PC-9 (cell line): ENCODE measurements around the gene CCDC30.

Experiments used
- CTCF ChIP-seq: fragments of 200-600 bp; sonication (generic); conservative IDR thresholded peaks from 2 replicates; pipeline ENCODE4 v1.6.1; 2017; ENCODE audit warnings: mixed run types, antibody characterized with exemption, mild to moderate bottlenecking, moderate library complexity
- EZH2 ChIP-seq: fragments of 200-600 bp; sonication (generic); IDR thresholded peaks from 2 replicates; pipeline ENCODE4 v1.8.0; 2017; ENCODE audit warnings: antibody characterized with exemption, low read depth

- TF ChIP-seq CTCF (no peak), EZH2 (no peak)
Observed at GRCh38 chr1:42449256-42449655, 13.8 kb upstream of the CCDC30 start.
